ENCODE data around the gene LRIG1.

- TF ChIP-seq CTCF (IDR thresholded peaks at IDR 0.05; ENCODE audit: borderline replicate concordance, extremely low read depth, low read length, poor library complexity, severe bottlenecking) (no peak), EZH2 (IDR thresholded peaks at IDR 0.05; ENCODE audit: borderline replicate concordance, low read depth, low read length, severe bottlenecking) (no peak)
Measured at GRCh38 chr3:66490984-66491383, 9.8 kb downstream of the LRIG1 start.
